Neural cell (in vitro differentiated cells): ENCODE data around the gene MRPL30.

Source experiments
- CTCF ChIP-seq: fragments of 450-650 bp; IDR thresholded peaks from 2 replicates; pipeline ENCODE4 v1.5.1; 2014; ENCODE audit warnings: antibody characterized with exemption, mild to moderate bottlenecking, moderate library complexity; ENCODE audit not compliant: poor library complexity, severe bottlenecking
- EP300 ChIP-seq: fragments of 450-650 bp; conservative IDR thresholded peaks from 2 replicates; pipeline ENCODE4 v1.6.1; 2014; ENCODE audit warnings: antibody characterized with exemption, mild to moderate bottlenecking, moderate library complexity; ENCODE audit not compliant: poor library complexity, severe bottlenecking
- EZH2 ChIP-seq: fragments of 200-600, 300-800 bp; shearing (Covaris generic), sonication (generic); IDR thresholded peaks from 2 replicates; pipeline ENCODE4 v1.6.1; 2014; ENCODE audit warnings: antibody characterized with exemption, low read length, borderline replicate concordance, mild to moderate bottlenecking; ENCODE audit not compliant: insufficient read depth, poor library complexity, severe bottlenecking
- MXI1 ChIP-seq: fragments of 450-650 bp; conservative IDR thresholded peaks from 2 replicates; pipeline ENCODE4 v1.6.1; 2014; ENCODE audit warnings: antibody characterized with exemption, mild to moderate bottlenecking; ENCODE audit not compliant: poor library complexity, severe bottlenecking
- POLR2AphosphoS5 ChIP-seq: IDR thresholded peaks from 2 replicates; pipeline ENCODE4 v1.6.1; 2012
- SMC3 ChIP-seq: fragments of 450-650 bp; conservative IDR thresholded peaks from 2 replicates; pipeline ENCODE4 v1.6.1; 2014; ENCODE audit warnings: antibody characterized with exemption, mild to moderate bottlenecking, moderate library complexity; ENCODE audit not compliant: poor library complexity
- TAF1 ChIP-seq: IDR thresholded peaks from 2 replicates; pipeline ENCODE4 v1.6.1; 2012; ENCODE audit warnings: low read depth

GRCh38 chr2:99154643-99155536, 26.1 kb upstream of the MRPL30 start, which contains the start of the genes LIPT1 and TSGA10:
- TF ChIP-seq EP300 (peak; percentile 56), POLR2AphosphoS5 (peak; percentile 73), CTCF (peak; percentile 36), TAF1 (peak; percentile 45), SMC3 (no peak), EZH2 (no peak), MXI1 (peak; percentile 97)
